ENCODE data around the gene G6PC2.

GRCh38 chr2:168892327-168892726 is 8.8 kb upstream of the G6PC2 start:
- no peak for TF ChIP-seq CTCF (IDR thresholded peaks at IDR 0.05; ENCODE audit: insufficient read depth, low read length, poor library complexity, severe bottlenecking)
- no peak for TF ChIP-seq EZH2phosphoT487 (conservative IDR thresholded peaks at IDR 0.05; ENCODE audit: low read length)

Measured in SU-DHL-6 (cell line).